GM10266 (cell line): ENCODE results near the gene TLR5.

Source experiments
- DNase-seq: peaks from one replicate; pipeline ENCODE4 v3.0.0; 2012; ENCODE audit errors: extremely low spot score
- CTCF ChIP-seq: IDR thresholded peaks from 2 replicates; pipeline ENCODE4 v1.5.1; 2012; ENCODE audit warnings: mild to moderate bottlenecking, low read depth; ENCODE audit not compliant: control insufficient read depth, insufficient read depth; ENCODE audit errors: missing control alignments

TLR5 gene

GRCh38 chr1:223074445-223075300 is 68.4 kb downstream of the TLR5 start:
- TF ChIP-seq CTCF = no peak
- no peak for DNase-seq

GRCh38 chr1:223068900-223069665 is 74.0 kb downstream of the TLR5 start:
- TF ChIP-seq CTCF = no peak
- DNase-seq = no peak

GRCh38 chr1:223067914-223068313 is 75.1 kb downstream of the TLR5 start:
- TF ChIP-seq CTCF = no peak
- no peak for DNase-seq

- no peak for DNase-seq
- TF ChIP-seq CTCF = no peak
Measured at GRCh38 chr1:223066415-223066814, 76.6 kb downstream of the TLR5 start.

- no peak for TF ChIP-seq CTCF
- DNase-seq = no peak
Measured at GRCh38 chr1:223062177-223062576, 80.9 kb downstream of the TLR5 start.

- no peak for TF ChIP-seq CTCF
Measured at GRCh38 chr1:223059526-223059925, 83.5 kb downstream of the TLR5 start.

More at GRCh38 chr1:223059526-223059925, 83.5 kb downstream of the TLR5 start:
- DNase-seq = no peak
